ENCODE data around the gene CD40LG. TPM values are rescaled to one million over a fixed set of nuclear protein-coding genes. Genes with fewer than 3 reads are reported as not detected.
A peak's percentile ranks its signal among the peaks of the same experiment; 100 is the strongest.

CD40LG gene
- total RNA-seq, 1 experiment from 2014 or later = not detected

GRCh38 chrX:136636121-136636520, 11.8 kb upstream of the CD40LG start:
- DNase-seq = no peak
- Histone ChIP-seq H3K36me3 (no peaks in the 10 kb centered on the region), H3K4me3 (no peak overlapping the region)

GRCh38 chrX:136639506-136640176, 8.3 kb upstream of the CD40LG start:
- Histone ChIP-seq H3K27me3 (no peaks in the 10 kb centered on the region), H3K4me3 (no peak overlapping the region), H3K36me3 (no peaks in the 10 kb centered on the region), H3K9me3 (no peaks in the 10 kb centered on the region)
- DNase-seq = peak; percentile 18

More at GRCh38 chrX:136636121-136636520, 11.8 kb upstream of the CD40LG start:
- Histone ChIP-seq H3K27me3 (no peaks in the 10 kb centered on the region), H3K9me3 (no peaks in the 10 kb centered on the region)

DNA sequence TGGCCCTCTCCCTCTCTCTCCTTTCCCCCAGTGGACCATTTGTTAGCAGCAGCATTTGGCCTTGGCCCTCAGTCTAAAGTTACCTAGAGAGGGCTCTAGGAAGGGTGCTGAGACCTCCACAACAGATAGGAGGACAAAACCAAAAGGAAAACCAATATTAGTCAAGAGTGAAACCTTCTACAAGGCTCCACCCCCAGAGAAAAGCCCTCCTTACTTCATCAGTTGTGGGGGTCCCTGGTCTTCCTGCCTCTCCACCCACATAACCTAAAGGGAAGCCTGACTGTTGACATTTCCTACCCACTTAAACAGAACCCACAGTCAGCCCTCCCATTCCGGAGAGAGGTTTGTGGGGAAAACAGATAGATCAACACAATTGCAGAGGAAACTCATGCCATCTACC, 4.7 kb upstream of the CD40LG start:
- Histone ChIP-seq H3K9me3 (no peaks in the 10 kb centered on the region), H3K27me3 (no peaks in the 10 kb centered on the region), H3K36me3 (no peaks in the 10 kb centered on the region), H3K4me3 (no peak overlapping the region)
- no peak for DNase-seq

DNA sequence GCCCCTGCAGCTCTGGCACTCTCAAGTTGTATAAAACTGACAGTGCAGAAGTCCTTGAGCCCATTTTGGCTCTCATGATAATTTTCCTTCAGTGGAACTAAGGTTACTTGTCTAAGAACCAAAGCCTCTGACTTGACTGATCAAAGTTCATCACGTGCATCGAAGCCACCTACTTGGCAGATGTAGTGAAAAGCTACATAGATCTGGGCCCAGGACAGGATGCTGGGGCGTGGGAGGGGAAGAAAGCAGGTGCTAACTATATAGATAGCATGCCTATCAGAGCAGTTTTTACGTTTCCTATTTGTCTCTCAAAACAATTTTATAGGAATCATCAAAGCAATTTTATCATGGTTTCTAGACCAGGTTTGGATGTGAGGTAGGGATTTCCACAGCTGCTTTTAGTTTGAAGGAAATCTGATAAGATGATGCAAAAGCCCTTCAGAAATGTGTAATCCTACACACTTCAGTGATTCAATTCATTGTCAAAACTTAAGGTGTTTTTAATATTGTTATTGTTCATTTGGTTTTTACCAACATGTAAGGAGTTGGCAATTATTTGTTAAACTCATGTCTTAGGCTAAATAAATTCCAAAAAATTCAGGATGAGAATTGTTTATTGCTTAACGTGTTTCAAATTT, 1.2 kb upstream of the CD40LG start:
- DNase-seq = no peak
- H3K9me3 ChIP-seq = no peaks in the 10 kb centered on the region
- H3K36me3 ChIP-seq = no peaks in the 10 kb centered on the region
- no peaks in the 10 kb centered on the region for H3K27me3 ChIP-seq
- no peak overlapping the region for H3K4me3 ChIP-seq

GRCh38 chrX:136650811-136651210, 2.9 kb downstream of the CD40LG start:
- Histone ChIP-seq H3K9me3 (no peaks in the 10 kb centered on the region), H3K27me3 (no peaks in the 10 kb centered on the region), H3K36me3 (no peaks in the 10 kb centered on the region), H3K4me3 (no peak overlapping the region)
- no peak for DNase-seq

- no peaks in the 10 kb centered on the region for H3K36me3 ChIP-seq
- H3K4me3 ChIP-seq = no peak overlapping the region
- H3K27me3 ChIP-seq = no peaks in the 10 kb centered on the region
- no peak for DNase-seq
- no peaks in the 10 kb centered on the region for H3K9me3 ChIP-seq
Observed at GRCh38 chrX:136652822-136653723, 5.1 kb downstream of the CD40LG start.

- H3K9me3 ChIP-seq = no peaks in the 10 kb centered on the region
- H3K27me3 ChIP-seq = no peaks in the 10 kb centered on the region
- DNase-seq = no peak
Observed at GRCh38 chrX:136656361-136656964, 8.5 kb downstream of the CD40LG start.

GRCh38 chrX:136658151-136658550, 10.2 kb downstream of the CD40LG start:
- no peaks in the 10 kb centered on the region for H3K36me3 ChIP-seq

More at GRCh38 chrX:136656361-136656964, 8.5 kb downstream of the CD40LG start:
- H3K4me3 ChIP-seq = no peak overlapping the region
- H3K36me3 ChIP-seq = no peaks in the 10 kb centered on the region

GRCh38 chrX:136659174-136659573, 11.2 kb downstream of the CD40LG start:
- Histone ChIP-seq H3K36me3 (no peaks in the 10 kb centered on the region), H3K27me3 (no peaks in the 10 kb centered on the region), H3K9me3 (no peaks in the 10 kb centered on the region), H3K4me3 (no peak overlapping the region)
- DNase-seq = no peak

More at GRCh38 chrX:136658151-136658550, 10.2 kb downstream of the CD40LG start:
- no peaks in the 10 kb centered on the region for H3K9me3 ChIP-seq
- no peak overlapping the region for H3K4me3 ChIP-seq
- H3K27me3 ChIP-seq = no peaks in the 10 kb centered on the region
- DNase-seq = no peak

- Histone ChIP-seq H3K9me3 (no peaks in the 10 kb centered on the region), H3K36me3 (no peaks in the 10 kb centered on the region)
Observed at GRCh38 chrX:136660896-136661295, 12.9 kb downstream of the CD40LG start.

DNA sequence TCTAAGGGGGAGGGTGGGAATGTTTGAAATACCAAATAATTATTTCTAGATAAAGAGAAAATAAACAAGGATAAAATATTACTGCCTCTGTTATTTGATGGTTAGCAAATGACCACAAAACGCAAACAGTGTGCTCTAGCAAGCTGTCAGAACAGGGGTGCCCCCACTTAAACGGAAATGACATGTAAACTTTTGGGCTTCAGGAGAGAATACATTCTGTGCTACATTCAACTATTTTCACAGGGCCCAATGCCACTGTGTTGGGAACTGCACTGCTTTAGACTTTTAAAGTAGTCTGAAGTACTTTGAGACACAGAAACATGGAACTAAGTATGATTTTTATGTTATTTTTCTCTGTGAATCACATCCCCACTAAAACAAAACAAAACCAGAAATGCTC, 14.1 kb downstream of the CD40LG start:
- no peaks in the 10 kb centered on the region for H3K9me3 ChIP-seq
- H3K27me3 ChIP-seq = no peaks in the 10 kb centered on the region
- no peak overlapping the region for H3K4me3 ChIP-seq
- H3K36me3 ChIP-seq = no peaks in the 10 kb centered on the region
- no peak for DNase-seq

More at GRCh38 chrX:136660896-136661295, 12.9 kb downstream of the CD40LG start:
- no peaks in the 10 kb centered on the region for H3K27me3 ChIP-seq
- DNase-seq = no peak
- H3K4me3 ChIP-seq = no peak overlapping the region

DNA sequence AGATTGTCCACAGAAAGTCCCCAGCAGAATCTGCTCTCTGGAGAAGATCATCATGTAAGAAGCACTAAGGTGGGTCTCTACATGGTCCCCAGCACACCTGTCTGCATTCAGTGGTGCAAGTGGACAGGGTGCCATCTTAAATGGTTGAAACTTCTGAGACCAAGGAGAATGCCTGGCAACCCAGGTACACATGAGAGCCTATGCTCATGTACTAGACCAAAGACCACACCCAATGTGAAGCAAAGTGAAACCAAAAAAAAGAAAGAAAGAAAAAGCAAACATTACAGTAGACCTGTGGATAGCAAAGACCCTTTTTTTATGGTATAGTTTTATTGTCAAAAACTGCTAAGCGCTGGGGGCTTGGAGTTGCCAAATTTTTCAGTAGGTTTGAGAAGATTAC, 15.0 kb downstream of the CD40LG start:
- DNase-seq = no peak
- no peak overlapping the region for H3K4me3 ChIP-seq
- H3K27me3 ChIP-seq = no peaks in the 10 kb centered on the region
- no peaks in the 10 kb centered on the region for H3K36me3 ChIP-seq
- no peaks in the 10 kb centered on the region for H3K9me3 ChIP-seq

- H3K36me3 ChIP-seq = no peaks in the 10 kb centered on the region
- no peak for DNase-seq
- H3K27me3 ChIP-seq = no peaks in the 10 kb centered on the region
- H3K9me3 ChIP-seq = no peaks in the 10 kb centered on the region
- no peak overlapping the region for H3K4me3 ChIP-seq
Observed at GRCh38 chrX:136665258-136665900, 17.4 kb downstream of the CD40LG start.

DNA sequence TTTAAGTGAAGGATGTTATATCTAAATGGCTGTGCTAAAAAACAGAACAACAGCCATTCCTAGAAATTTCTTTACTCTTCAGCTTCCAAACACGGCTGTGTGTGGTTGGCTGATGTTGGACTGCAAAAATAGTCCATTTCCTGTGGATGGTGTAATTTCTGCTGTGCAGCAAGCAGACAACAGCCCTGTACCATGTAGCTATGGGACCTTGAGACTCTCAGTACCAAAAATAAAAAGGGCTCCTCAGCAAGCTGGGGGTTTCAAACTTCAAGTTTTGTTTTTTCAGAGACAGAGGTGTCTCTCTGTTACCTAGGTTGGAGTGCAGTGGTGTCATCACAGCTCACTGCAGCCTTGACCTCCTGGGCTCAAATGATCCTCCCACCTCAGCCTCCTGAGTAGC, 18.1 kb downstream of the CD40LG start:
- DNase-seq = no peak
- H3K4me3 ChIP-seq = no peak overlapping the region
- no peaks in the 10 kb centered on the region for H3K27me3 ChIP-seq
- no peaks in the 10 kb centered on the region for H3K36me3 ChIP-seq
- H3K9me3 ChIP-seq = no peaks in the 10 kb centered on the region

- Histone ChIP-seq H3K9me3 (no peaks in the 10 kb centered on the region), H3K36me3 (no peaks in the 10 kb centered on the region), H3K27me3 (no peaks in the 10 kb centered on the region), H3K4me3 (no peak overlapping the region)
- DNase-seq = no peak
Observed at GRCh38 chrX:136667446-136668168, 19.6 kb downstream of the CD40LG start.
